H1 (cell line): ENCODE results near the gene GALK1. TPM values are rescaled to one million over a fixed set of nuclear protein-coding genes. Genes with fewer than 3 reads are reported as not detected.

Experiments
- CTCF ChIA-PET: fragments of 300-600 bp; sonication (Branson Sonifier 250); formaldehyde crosslinking; loops from one replicate; lab custom pipeline; 2021; ENCODE audit not compliant: partially characterized antibody; lab: Charles Lee
- POLR2A ChIA-PET: fragments of 300-600 bp; sonication (Branson Sonifier 250); formaldehyde crosslinking; loops from one replicate; lab custom pipeline; 2021; ENCODE audit warnings: inconsistent platforms; ENCODE audit not compliant: partially characterized antibody; lab: Charles Lee
- DNase-seq, 2 experiments: peaks; one replicate each; pipeline versions ENCODE4 v3.0.0 to v3.0.0-alpha.2; 2010 to 2022; ENCODE audit warnings: low spot score in 2 of 2, low read depth in 1 of 2, mixed read lengths in 1 of 2
- FAIRE-seq: peaks from 2 replicates; lab custom pipeline; 2011; peaks lifted over from hg19 to GRCh38; lab: Jason Lieb, UNC
- H2AFZ ChIP-seq: 2 replicates; pipeline ENCODE4 v1.8.1; 2012; ENCODE audit warnings: low read length, inconsistent platforms
- H2AK5ac ChIP-seq: 2 replicates; pipeline ENCODE4 v1.6.1; 2013; ENCODE audit warnings: low read depth, low read length
- H2BK120ac ChIP-seq: replicated peaks from 2 replicates; pipeline ENCODE3; 2013; ENCODE audit warnings: low read depth, low read length, inconsistent platforms
- H2BK12ac ChIP-seq: 2 replicates; pipeline ENCODE4 v1.6.1; 2013; ENCODE audit warnings: low read depth, low read length
- H2BK15ac ChIP-seq: 2 replicates; pipeline ENCODE4 v1.6.1; 2013; ENCODE audit warnings: low read length
- H2BK20ac ChIP-seq: 2 replicates; pipeline ENCODE4 v1.6.1; 2013; ENCODE audit warnings: low read length
- H2BK5ac ChIP-seq: 2 replicates; pipeline ENCODE4 v1.6.1; 2013; ENCODE audit warnings: low read depth, low read length
- H3K14ac ChIP-seq: 2 replicates; pipeline ENCODE4 v1.6.1; 2013; ENCODE audit warnings: inconsistent platforms; ENCODE audit not compliant: insufficient read length
- H3K18ac ChIP-seq: 2 replicates; pipeline ENCODE4 v1.6.1; 2013; ENCODE audit warnings: low read length; ENCODE audit errors: extremely low read depth
- H3K23ac ChIP-seq: 2 replicates; pipeline ENCODE4 v1.6.1; 2013; ENCODE audit warnings: inconsistent platforms; ENCODE audit not compliant: insufficient read length
- H3K23me2 ChIP-seq: 2 replicates; pipeline ENCODE4 v1.6.1; 2013; ENCODE audit warnings: low read depth, low read length
- H3K27ac ChIP-seq: 2 replicates; pipeline ENCODE4 v1.6.1; 2011; ENCODE audit warnings: low read depth, low read length, inconsistent platforms
- H3K27me3 ChIP-seq, 4 experiments: replicated peaks in 1 of 4; 1 replicate in 1 of 4; 2 replicates in 3 of 4; pipeline versions ENCODE4 v1.6.1 to v1.8.1; 2011 to 2013; ENCODE audit warnings: low read length in 3 of 4, mild to moderate bottlenecking in 3 of 4, inconsistent platforms in 2 of 4, mixed read lengths in 2 of 4, moderate library complexity in 1 of 4; ENCODE audit not compliant: control insufficient read depth in 3 of 4, insufficient read depth in 3 of 4; ENCODE audit errors: extremely low read depth in 1 of 4
- H3K36me3 ChIP-seq, 4 experiments: 2 replicates each; pipeline versions ENCODE4 v1.6.1 to v1.8.1; 2011 to 2013; ENCODE audit warnings: mild to moderate bottlenecking in 4 of 4, low read length in 3 of 4, moderate library complexity in 2 of 4, control low read depth in 1 of 4, inconsistent platforms in 1 of 4; ENCODE audit not compliant: insufficient read depth in 4 of 4, control insufficient read depth in 2 of 4
- H3K4ac ChIP-seq: replicated peaks from 2 replicates; pipeline ENCODE3; 2013; ENCODE audit warnings: low read length, low read depth, mixed read lengths, inconsistent platforms; ENCODE audit not compliant: insufficient read length
- H3K4me1 ChIP-seq, 4 experiments: replicated peaks in 1 of 4; 1 replicate in 1 of 4; 2 replicates in 3 of 4; pipeline versions ENCODE4 v1.6.1 to v1.8.1; 2011 to 2013; ENCODE audit warnings: low read length in 3 of 4, inconsistent platforms in 2 of 4, mixed read lengths in 1 of 4; ENCODE audit not compliant: insufficient read depth in 4 of 4, control insufficient read depth in 3 of 4
- H3K4me2 ChIP-seq, 2 experiments: 2 replicates each; pipeline versions ENCODE4 v1.6.1 to v1.8.1; 2011 to 2013; ENCODE audit warnings: low read depth in 2 of 2, low read length in 2 of 2, control low read depth in 1 of 2, inconsistent platforms in 1 of 2, mild to moderate bottlenecking in 1 of 2; ENCODE audit not compliant: insufficient read depth in 1 of 2
- H3K4me3 ChIP-seq, 4 experiments: fragments of 200-600, 300-600 bp in 1 of 4; sonication (generic), shearing (Covaris generic), sonication (Bioruptor Twin) in 1 of 4; 2 replicates each; pipeline versions ENCODE4 v1.5.1 to v1.8.1; 2011 to 2016; ENCODE audit warnings: low read length in 4 of 4, low read depth in 3 of 4, control low read depth in 2 of 4, inconsistent platforms in 2 of 4, mild to moderate bottlenecking in 2 of 4, mixed read lengths in 1 of 4, moderate library complexity in 1 of 4; ENCODE audit not compliant: insufficient read depth in 2 of 4; ENCODE audit errors: extremely low read depth in 1 of 4
- H3K56ac ChIP-seq: replicated peaks from 2 replicates; pipeline ENCODE3; 2013; ENCODE audit warnings: low read depth, mild to moderate bottlenecking, mixed read lengths, low read length, inconsistent platforms; ENCODE audit not compliant: insufficient read length
- H3K79me1 ChIP-seq: 2 replicates; pipeline ENCODE4 v1.6.1; 2013; ENCODE audit warnings: low read depth, low read length, control low read depth
- H3K79me2 ChIP-seq, 2 experiments: 2 replicates each; pipeline versions ENCODE4 v1.6.1 to v1.8.1; 2012 to 2013; ENCODE audit warnings: low read length in 2 of 2, mild to moderate bottlenecking in 2 of 2, inconsistent platforms in 1 of 2; ENCODE audit not compliant: insufficient read depth in 2 of 2, control insufficient read depth in 1 of 2
- H3K9ac ChIP-seq, 4 experiments: replicated peaks in 1 of 4; 1 replicate in 1 of 4; 2 replicates in 3 of 4; pipeline versions ENCODE4 v1.6.1 to v1.8.1; 2011 to 2013; ENCODE audit warnings: low read depth in 3 of 4, low read length in 3 of 4, control low read depth in 2 of 4, mild to moderate bottlenecking in 2 of 4, moderate library complexity in 2 of 4, inconsistent platforms in 1 of 4; ENCODE audit errors: extremely low read depth in 1 of 4
- H3K9me3 ChIP-seq, 2 experiments: 2 replicates each; pipeline versions ENCODE4 v1.6.1 to v1.8.1; 2012 to 2013; ENCODE audit warnings: mild to moderate bottlenecking in 2 of 2, moderate library complexity in 2 of 2, control low read depth in 1 of 2, inconsistent platforms in 1 of 2, low read depth in 1 of 2, low read length in 1 of 2, mixed read lengths in 1 of 2; ENCODE audit not compliant: insufficient read depth in 2 of 2
- H4K20me1 ChIP-seq, 2 experiments: replicated peaks in 1 of 2; 2 replicates each; pipeline versions ENCODE3 to v1.8.1; 2011 to 2013; ENCODE audit warnings: inconsistent platforms in 2 of 2, low read length in 2 of 2, mild to moderate bottlenecking in 1 of 2; ENCODE audit not compliant: insufficient read depth in 2 of 2, control insufficient read depth in 1 of 2
- H4K5ac ChIP-seq: 2 replicates; pipeline ENCODE4 v1.6.1; 2013; ENCODE audit warnings: low read length, low read depth, mixed read lengths, inconsistent platforms; ENCODE audit not compliant: insufficient read length
- H4K8ac ChIP-seq: 2 replicates; pipeline ENCODE4 v1.8.0; 2013; ENCODE audit warnings: mild to moderate bottlenecking, moderate library complexity, low read length, inconsistent platforms; ENCODE audit not compliant: insufficient read depth; ENCODE audit errors: extremely low read depth
- H4K91ac ChIP-seq: replicated peaks from 2 replicates; pipeline ENCODE3; 2013; ENCODE audit warnings: low read length, mixed read lengths, inconsistent platforms; ENCODE audit not compliant: insufficient read length
- BCL11A ChIP-seq, 2 experiments: IDR thresholded peaks; one replicate each; pipeline ENCODE4 v1.6.1; 2011; ENCODE audit warnings: low read depth in 2 of 2, low read length in 2 of 2, mild to moderate bottlenecking in 2 of 2
- CEBPB ChIP-seq: IDR thresholded peaks from 2 replicates; pipeline ENCODE4 v1.6.1; 2012; ENCODE audit warnings: low read depth, low read length
- EZH2 ChIP-seq: fragments of 200-600 bp; sonication (generic); IDR thresholded peaks from 2 replicates; pipeline ENCODE4 v1.7.1; 2012; ENCODE audit warnings: low read depth, mild to moderate bottlenecking, moderate library complexity, low read length, inconsistent platforms; ENCODE audit not compliant: severe bottlenecking
- KDM4A ChIP-seq: IDR thresholded peaks from one replicate; pipeline ENCODE4 v1.7.1; 2012; ENCODE audit warnings: low read depth, mild to moderate bottlenecking, moderate library complexity, low read length, inconsistent platforms; ENCODE audit not compliant: severe bottlenecking
- RFX5 ChIP-seq: IDR thresholded peaks from 2 replicates; pipeline ENCODE4 v1.6.1; 2011; ENCODE audit warnings: low read depth, low read length, improper control_type of control experiment, borderline replicate concordance
- RNF2 ChIP-seq: fragments of 200-900, 300-1000 bp; sonication (generic); IDR thresholded peaks from 2 replicates; pipeline ENCODE4 v1.7.1; 2016; ENCODE audit warnings: borderline replicate concordance, low read depth, mild to moderate bottlenecking, antibody characterized with exemption, low read length; ENCODE audit not compliant: poor library complexity, severe bottlenecking; ENCODE audit errors: missing control alignments
- SP1 ChIP-seq: IDR thresholded peaks from 2 replicates; pipeline ENCODE4 v1.6.1; 2011; ENCODE audit warnings: low read depth, low read length
- SP2 ChIP-seq: IDR thresholded peaks from 2 replicates; pipeline ENCODE4 v1.6.1; 2012; ENCODE audit warnings: mild to moderate bottlenecking, low read length, inconsistent platforms
- SUZ12 ChIP-seq: fragments of 200-600 bp; sonication (generic); IDR thresholded peaks from 2 replicates; pipeline ENCODE4 v1.6.1; 2012; ENCODE audit warnings: mild to moderate bottlenecking, inconsistent platforms, low read length, moderate library complexity, mixed read lengths
- TBP ChIP-seq: IDR thresholded peaks from 2 replicates; pipeline ENCODE4 v1.6.1; 2011; ENCODE audit warnings: low read depth, low read length, improper control_type of control experiment
- USF2 ChIP-seq: IDR thresholded peaks from 2 replicates; pipeline ENCODE4 v1.6.1; 2011; ENCODE audit warnings: low read length, improper control_type of control experiment
- WGBS, 2 experiments: shearing (Covaris generic) in 1 of 2; methylation state at CpG; one replicate each; pipeline versions ENCODE4 v1.1.6 to v1.1.7; 2013 to 2015; ENCODE audit warnings: low lambda C conversion rate in 2 of 2, mixed read lengths in 2 of 2, inconsistent platforms in 1 of 2, low coverage in 1 of 2, missing lambda C conversion rate in 1 of 2; ENCODE audit not compliant: insufficient replicate concordance in 2 of 2, insufficient coverage in 1 of 2, insufficient read length in 1 of 2; ENCODE audit errors: extremely low coverage in 1 of 2, missing lambda C conversion rate in 1 of 2; 5-methylcytosine and 5-hydroxymethylcytosine counted together
- polyA plus RNA-seq, 7 experiments: library from polyadenylated mRNA; depleted of rRNA in 3 of 7; stranded (reverse) in 5 of 7; unstranded in 2 of 7; fragments of >200 nt in 5 of 7; fragments of 200-250 nt in 2 of 7; gene quantifications; 1 replicate in 5 of 7; 2 replicates in 1 of 7; 4 replicates in 1 of 7; pipeline versions ENCODE4 v1.2.1 to v1.2.3, GENCODE V29; 2011 to 2013; ENCODE audit warnings: missing spikeins in 2 of 7, mixed read lengths in 2 of 7
- total RNA-seq: library from RNA; stranded (reverse); fragmentation: NEBNext Ultra II Directional; extraction: Animal tissue kit (Norgen Biotek cat#: 25700); gene quantifications from 2 replicates; pipeline ENCODE4 v1.2.1, GENCODE V29; 2021

The GALK1 gene
- total and polyA plus RNA-seq, 2 of the 8 experiments (the other 6 are each of a cell fraction or from before 2014, with no cell fraction given): 34.1 to 47.9 TPM

- H3K27me3 ChIP-seq: peaks cover 0 to 2% (median 0%) of the 10 kb centered on the region in 4 experiments; a peak in 1 of 7 replicates
- no peak overlapping the region for H2AK5ac ChIP-seq
- peak overlapping the region; percentile 1; the same call in 1 of the 2 replicates for H4K8ac ChIP-seq
- no peak overlapping the region for H2BK120ac ChIP-seq
- no peak overlapping the region for H2BK15ac ChIP-seq
- H3K56ac ChIP-seq: no peak overlapping the region
- CTCF ChIA-PET: interaction anchor here (0.7 to 19.5 kb wide), 26 partner anchors 11 to 269 kb away, joined by 3 to 359 read pairs (median 42); partner anchors contain the start of genes GALK1, ITGB4, SMIM5 and UNK
- no peaks in the 10 kb centered on the region for H3K79me2 ChIP-seq
- H2AFZ ChIP-seq: no peak overlapping the region
- H4K5ac ChIP-seq: no peak overlapping the region
- H3K79me1 ChIP-seq: no peaks in the 10 kb centered on the region
- POLR2A ChIA-PET: interaction anchor here (1.0 to 2.6 kb wide), 8 partner anchors 9 to 118 kb away, joined by 3 to 11 read pairs (median 4); partner anchors contain the start of genes ITGB4 and SMIM5
- no peak overlapping the region for H3K23ac ChIP-seq
- no peak for DNase-seq
- no peak overlapping the region for H3K27ac ChIP-seq
- H3K18ac ChIP-seq: no peak overlapping the region
- H4K20me1 ChIP-seq: peaks cover 0 to 5% of the 10 kb centered on the region in 2 experiments
- H3K23me2 ChIP-seq: no peaks in the 10 kb centered on the region; the same call in 1 of the 2 replicates
- H3K4me1 ChIP-seq: peaks cover 0 to 5% (median 3%) of the 10 kb centered on the region in 4 experiments; a peak in 4 of 7 replicates
- H3K9me3 ChIP-seq: no peaks in the 10 kb centered on the region
- no peak overlapping the region for H2BK20ac ChIP-seq
- H3K9ac ChIP-seq: no peak overlapping the region
- H3K14ac ChIP-seq: no peak overlapping the region
- H4K91ac ChIP-seq: no peak overlapping the region
- no peak overlapping the region for H3K4ac ChIP-seq
- no peaks in the 10 kb centered on the region for H3K36me3 ChIP-seq
- no peak overlapping the region for H2BK12ac ChIP-seq
- 90% methylated on average over 20 of the region's 23 CpGs; no CpG with 5 or more reads in 1 of the 2 experiments for WGBS, 2 experiments
- no peak overlapping the region for H2BK5ac ChIP-seq
- no peak overlapping the region for H3K4me2 ChIP-seq
- FAIRE-seq: no peak
- no peak overlapping the region for H3K4me3 ChIP-seq
- no peak for TF ChIP-seq USF2
- TF ChIP-seq RFX5: no peak
- no peak for TF ChIP-seq EZH2
- no peak for TF ChIP-seq CEBPB
- no peak for TF ChIP-seq SP1
- no peak for TF ChIP-seq SP2
- TF ChIP-seq KDM4A: no peak
- TF ChIP-seq RNF2: no peak
- no peak for TF ChIP-seq BCL11A (IDR thresholded peaks at IDR 0.05; ENCODE audit: low read depth in 2 of 2, low read length in 2 of 2)
- TF ChIP-seq SUZ12: no peak
- no peak for TF ChIP-seq TBP
These were observed 14.2 kb downstream of the GALK1 start for GRCh38 chr17:75750661-75751423.
